A549 (cell line): ENCODE data around the gene RNF175.

Experiments used
- BHLHE40 ChIP-seq: IDR thresholded peaks from 2 replicates; pipeline ENCODE4 v1.6.1; 2012; ENCODE audit warnings: low read depth, low read length, inconsistent platforms
- MAFK ChIP-seq: fragments of 450-650 bp; IDR thresholded peaks from 2 replicates; pipeline ENCODE4 v1.6.1; 2014; ENCODE audit not compliant: partially characterized antibody
- RCOR1 ChIP-seq: fragments of 150-350 bp; IDR thresholded peaks from 2 replicates; pipeline ENCODE4 v1.6.1; 2014; ENCODE audit warnings: antibody characterized with exemption, low read length, low read depth
- TF ChIP-seq, protein P1 (sequence below): fragments of >200 bp; sonication (Bioruptor Twin); formaldehyde crosslinking; IDR thresholded peaks from 3 replicates; pipeline ENCODE4 v1.5.1; 2016

DNA sequence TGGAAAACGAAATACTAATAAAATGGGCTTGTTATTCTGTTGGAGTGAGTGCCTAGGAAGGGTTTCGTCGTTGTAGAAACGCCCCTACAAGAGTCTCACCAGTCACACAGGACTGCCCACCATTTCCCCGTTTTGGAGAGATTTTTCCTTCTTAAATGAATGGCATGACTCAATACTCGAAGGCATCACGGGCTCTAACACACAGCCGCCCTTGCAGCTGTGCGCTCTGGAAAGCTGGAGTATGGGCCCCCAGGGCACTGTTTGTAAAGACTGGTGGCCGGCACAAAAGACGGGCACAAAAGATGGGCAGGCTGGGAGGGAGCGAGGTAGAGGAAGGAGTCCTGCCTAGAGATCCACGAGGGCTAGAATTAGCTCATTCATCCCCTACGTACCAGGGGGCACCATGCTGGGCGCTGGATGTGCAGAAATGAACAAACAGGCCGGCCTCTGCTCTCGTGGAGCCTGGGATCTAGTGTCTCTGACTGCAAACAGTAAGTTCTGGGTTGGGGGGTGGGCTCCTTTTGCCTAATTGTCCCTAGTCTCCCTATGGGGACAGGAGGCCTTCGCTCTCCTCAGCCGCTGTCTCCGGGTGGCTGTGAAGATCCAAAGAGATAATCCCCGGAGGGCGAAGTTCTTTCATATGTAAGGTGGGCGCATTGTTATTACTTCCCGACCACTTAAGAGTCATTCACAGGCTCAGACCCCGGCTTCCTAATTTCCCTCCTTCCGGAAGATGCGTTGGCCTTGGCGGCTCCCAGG, 30.1 kb upstream of the RNF175 start:
- TF ChIP-seq, protein P1, sequence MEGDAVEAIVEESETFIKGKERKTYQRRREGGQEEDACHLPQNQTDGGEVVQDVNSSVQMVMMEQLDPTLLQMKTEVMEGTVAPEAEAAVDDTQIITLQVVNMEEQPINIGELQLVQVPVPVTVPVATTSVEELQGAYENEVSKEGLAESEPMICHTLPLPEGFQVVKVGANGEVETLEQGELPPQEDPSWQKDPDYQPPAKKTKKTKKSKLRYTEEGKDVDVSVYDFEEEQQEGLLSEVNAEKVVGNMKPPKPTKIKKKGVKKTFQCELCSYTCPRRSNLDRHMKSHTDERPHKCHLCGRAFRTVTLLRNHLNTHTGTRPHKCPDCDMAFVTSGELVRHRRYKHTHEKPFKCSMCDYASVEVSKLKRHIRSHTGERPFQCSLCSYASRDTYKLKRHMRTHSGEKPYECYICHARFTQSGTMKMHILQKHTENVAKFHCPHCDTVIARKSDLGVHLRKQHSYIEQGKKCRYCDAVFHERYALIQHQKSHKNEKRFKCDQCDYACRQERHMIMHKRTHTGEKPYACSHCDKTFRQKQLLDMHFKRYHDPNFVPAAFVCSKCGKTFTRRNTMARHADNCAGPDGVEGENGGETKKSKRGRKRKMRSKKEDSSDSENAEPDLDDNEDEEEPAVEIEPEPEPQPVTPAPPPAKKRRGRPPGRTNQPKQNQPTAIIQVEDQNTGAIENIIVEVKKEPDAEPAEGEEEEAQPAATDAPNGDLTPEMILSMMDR: no peak
- TF ChIP-seq BHLHE40 (no peak), RCOR1 (no peak), MAFK (no peak)
